Hepatic stellate cell (primary cell): ENCODE data around the gene ARHGEF28.

Experiments
- DNase-seq: peaks from one replicate; pipeline ENCODE4 v3.0.0; 2011; ENCODE audit warnings: low spot score

Gene ARHGEF28

GRCh38 chr5:73899916-73900315 lies 273.9 kb downstream of the ARHGEF28 start:
- no peak for DNase-seq

GRCh38 chr5:73900566-73900965 lies 274.6 kb downstream of the ARHGEF28 start:
- DNase-seq: no peak

DNA sequence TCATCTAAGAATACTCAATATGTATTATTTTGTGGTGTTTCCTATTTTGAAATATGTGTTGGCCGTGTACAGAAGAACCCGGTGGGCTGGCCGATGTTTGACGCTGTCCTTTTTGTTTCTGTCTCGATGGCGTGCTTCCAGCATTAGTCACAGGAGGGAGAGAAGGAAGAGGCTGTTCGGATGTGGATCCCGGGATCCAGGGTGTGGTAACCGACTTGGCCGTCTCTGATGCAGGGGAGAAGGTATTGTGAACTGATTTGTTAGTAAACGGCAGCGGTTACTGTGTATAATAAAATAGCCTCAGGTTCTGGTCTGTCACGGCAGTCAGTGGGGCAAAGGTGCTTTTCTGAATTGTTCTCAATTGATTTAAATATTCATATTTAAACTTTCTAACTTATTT lies 275.0 kb downstream of the ARHGEF28 start:
- no peak for DNase-seq

DNA sequence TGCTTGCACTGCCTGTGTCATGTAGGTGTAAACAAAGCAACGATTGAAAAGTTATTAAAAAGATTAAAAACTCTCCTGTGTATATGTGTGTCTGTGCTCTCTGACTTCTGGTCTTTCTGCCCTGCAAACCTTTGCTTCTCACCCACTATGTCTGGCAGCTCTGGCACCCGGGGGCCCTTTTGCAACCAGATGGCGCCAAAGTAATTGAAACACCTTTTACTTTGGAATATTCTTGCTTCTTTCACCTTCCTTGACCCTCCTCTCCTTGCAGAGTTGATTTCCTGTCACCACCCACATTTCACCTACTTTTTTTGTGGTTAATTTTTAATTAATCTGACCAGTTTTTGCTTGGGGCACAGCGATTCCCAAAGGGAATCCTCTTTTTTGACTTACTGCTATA lies 275.5 kb downstream of the ARHGEF28 start:
- DNase-seq: no peak

- DNase-seq: peak; percentile 57
Observed at GRCh38 chr5:73902327-73903051, 276.5 kb downstream of the ARHGEF28 start.

GRCh38 chr5:73903169-73903568 lies 277.2 kb downstream of the ARHGEF28 start:
- DNase-seq: no peak

DNA sequence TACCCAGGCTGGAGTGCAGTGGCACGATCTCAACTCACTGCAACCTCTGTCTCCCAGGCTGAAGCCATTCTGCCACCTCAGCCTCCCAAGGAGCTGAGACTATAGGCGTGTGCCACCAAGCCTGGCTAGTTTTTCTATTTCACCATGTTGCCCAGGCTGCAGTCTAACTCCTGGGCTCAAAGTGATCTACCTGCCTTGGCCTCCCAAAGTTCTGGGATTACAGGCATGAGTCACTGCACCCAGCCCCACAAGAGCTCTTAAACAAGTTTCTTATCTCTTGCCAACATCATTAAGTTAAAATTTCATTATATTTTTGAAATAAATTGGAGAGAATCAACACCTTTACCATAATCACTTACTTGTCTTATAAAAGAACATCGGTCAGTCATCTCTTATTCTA lies 280.3 kb downstream of the ARHGEF28 start:
- no peak for DNase-seq

GRCh38 chr5:73907164-73907563 lies 281.2 kb downstream of the ARHGEF28 start:
- DNase-seq: no peak

GRCh38 chr5:73908395-73908794 lies 282.4 kb downstream of the ARHGEF28 start:
- no peak for DNase-seq

- DNase-seq: no peak
Observed at GRCh38 chr5:73908846-73909245, 282.9 kb downstream of the ARHGEF28 start.

DNA sequence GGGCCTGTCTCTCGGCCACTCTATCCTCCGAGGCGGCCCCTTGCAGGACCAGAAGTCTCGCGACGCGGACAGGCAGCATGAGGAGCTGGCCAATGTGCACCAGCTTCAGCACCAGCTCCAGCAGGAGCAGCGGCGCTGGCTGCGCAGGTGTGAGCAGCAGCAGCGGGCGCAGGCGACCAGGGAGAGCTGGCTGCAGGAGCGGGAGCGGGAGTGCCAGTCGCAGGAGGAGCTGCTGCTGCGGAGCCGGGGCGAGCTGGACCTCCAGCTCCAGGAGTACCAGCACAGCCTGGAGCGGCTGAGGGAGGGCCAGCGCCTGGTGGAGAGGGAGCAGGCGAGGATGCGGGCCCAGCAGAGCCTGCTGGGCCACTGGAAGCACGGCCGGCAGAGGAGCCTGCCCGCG lies 283.5 kb downstream of the ARHGEF28 start:
- no peak for DNase-seq

- no peak for DNase-seq
Observed at GRCh38 chr5:73911761-73912393, 285.9 kb downstream of the ARHGEF28 start.

GRCh38 chr5:73912821-73913271 lies 286.9 kb downstream of the ARHGEF28 start:
- no peak for DNase-seq

- no peak for DNase-seq
Observed at GRCh38 chr5:73913971-73914370, 288.0 kb downstream of the ARHGEF28 start.

GRCh38 chr5:73915345-73915744 lies 289.3 kb downstream of the ARHGEF28 start:
- no peak for DNase-seq

DNA sequence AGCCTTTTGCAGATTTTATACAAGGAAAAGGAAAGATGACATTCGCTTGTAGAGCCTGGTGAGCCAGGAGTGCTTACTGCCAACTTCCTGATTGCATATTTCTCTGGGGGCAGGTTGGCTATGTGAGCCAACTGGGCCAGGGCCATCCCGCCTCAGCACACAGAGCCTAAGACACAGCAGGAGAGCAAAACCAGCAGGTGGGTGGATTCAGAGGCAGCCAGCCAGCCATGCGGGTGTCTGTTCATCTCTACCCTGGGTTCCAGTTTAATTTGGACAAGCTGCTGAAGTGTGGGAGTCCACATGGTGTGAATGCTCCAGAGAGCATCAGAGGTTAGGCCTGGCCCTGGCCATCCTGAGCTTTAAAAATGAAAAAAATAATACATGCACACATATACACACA lies 291.4 kb downstream of the ARHGEF28 start:
- DNase-seq: no peak

DNA sequence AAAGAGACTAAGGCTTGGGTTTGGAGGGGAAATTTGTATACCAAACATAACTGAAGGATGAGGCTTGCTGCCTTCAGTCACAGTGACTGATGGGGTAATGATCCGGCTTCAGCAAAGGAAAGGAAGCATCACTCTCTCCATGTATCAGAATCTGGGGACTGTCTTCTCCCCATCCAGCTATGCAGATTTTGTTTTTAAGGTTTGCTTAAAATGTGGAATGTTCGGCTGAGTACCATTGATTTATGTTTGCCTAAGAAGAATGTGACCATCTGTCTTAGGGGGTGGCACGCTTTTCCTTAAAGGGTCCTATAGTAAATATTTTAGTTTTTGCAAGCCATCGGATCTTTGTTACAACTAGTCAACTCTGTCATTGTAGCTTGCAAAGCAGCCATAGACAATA lies 291.9 kb downstream of the ARHGEF28 start:
- no peak for DNase-seq

DNA sequence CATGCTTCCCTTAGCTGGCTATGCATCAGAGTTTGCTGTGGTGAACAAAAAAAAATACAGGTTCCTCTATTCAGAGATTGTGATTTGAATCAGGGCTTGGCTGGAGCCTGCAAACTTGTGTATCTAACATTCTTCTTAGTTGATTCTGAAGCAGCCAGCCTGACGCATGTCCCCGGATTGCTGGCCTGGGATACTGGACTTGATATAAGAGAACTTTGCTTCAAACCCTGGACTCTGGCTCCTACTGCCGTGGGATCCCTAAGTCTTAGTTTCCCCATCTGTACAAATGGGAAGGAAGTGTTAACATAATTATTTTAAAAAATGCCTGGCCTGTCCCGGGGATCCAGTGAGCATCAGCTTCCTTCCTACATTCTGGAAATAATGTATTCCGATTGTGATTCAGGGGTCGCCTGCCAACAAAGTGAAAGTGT lies 292.8 kb downstream of the ARHGEF28 start:
- DNase-seq: no peak

GRCh38 chr5:73921741-73922140 lies 295.7 kb downstream of the ARHGEF28 start:
- DNase-seq: no peak

DNA sequence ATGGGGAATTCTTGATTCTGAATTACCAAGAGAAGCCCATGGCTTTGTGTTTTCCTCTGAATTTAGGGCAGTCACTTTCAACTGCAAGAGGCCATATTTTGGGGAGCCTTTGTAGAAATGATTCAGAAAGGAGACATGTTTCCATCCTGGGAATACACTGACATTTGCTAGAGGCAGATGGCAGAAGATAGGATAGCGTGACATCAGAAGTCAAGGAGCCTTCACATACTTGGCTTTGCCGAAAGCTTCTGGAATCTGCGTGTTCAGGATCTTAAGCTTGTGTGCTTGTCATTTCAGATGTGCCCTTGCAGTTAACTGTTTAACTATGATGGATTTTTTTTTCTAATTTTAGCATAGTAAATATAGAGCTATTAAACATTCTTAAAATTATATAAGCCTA lies 296.2 kb downstream of the ARHGEF28 start:
- no peak for DNase-seq

DNA sequence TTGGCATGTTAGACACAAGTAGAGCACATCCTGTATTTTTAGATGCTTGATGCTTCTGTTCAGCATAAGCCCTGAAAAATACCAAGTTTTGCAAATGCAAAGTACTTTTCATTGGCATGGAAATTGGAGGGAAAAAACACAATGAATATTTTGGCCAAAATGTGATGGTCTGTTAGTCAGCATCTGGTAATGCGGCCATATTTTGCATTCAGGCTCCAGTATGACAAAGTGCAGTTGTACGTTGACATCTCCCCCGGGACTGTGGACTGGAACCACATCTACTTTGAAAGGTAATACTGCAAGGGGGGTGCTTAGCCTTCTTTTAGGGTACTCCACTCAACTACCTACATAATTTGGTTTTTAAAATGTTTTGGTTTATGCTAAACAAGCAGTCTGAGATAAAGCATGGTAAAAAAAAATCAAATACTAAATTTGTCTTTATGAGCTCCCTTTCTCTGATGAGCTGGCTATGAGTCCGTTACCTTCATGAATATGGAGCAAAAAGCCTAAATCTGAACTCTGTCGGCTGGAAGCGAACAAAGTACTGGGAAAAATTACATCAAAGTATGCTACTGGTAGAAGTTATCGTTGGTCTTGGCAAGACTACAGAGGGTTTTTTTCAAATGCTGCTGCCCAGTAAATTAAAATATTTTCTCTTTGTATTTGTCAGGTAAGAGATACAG lies 297.0 kb downstream of the ARHGEF28 start:
- no peak for DNase-seq

DNA sequence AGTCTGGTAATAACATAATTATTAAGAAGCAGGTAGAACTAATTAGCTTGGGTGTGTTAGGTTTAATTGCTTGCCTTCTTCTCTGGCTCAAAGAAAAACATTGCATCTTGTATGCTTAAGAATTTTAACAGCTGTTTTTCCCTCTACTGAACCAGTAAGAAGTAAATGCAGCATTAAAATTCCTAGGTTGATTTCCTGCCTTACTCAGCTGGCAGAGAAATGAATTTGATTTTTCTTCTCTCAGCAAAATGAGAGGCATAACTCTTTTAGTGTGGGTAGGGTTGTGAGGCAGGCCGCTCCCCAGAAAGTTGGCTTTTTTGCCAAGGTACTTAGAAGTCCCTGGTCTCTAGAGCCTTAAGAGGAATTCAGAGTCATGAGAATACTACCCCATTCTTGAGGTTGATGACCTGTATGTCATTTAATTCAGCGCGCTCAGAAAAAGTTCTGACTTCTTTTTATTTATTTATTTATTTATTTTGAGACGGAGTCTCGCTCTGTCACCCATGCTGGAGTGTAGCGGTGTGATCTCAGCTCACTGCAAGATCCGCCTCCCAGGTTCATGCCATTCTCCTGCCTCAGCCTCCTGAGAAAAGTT lies 302.6 kb downstream of the ARHGEF28 start:
- DNase-seq: no peak

DNA sequence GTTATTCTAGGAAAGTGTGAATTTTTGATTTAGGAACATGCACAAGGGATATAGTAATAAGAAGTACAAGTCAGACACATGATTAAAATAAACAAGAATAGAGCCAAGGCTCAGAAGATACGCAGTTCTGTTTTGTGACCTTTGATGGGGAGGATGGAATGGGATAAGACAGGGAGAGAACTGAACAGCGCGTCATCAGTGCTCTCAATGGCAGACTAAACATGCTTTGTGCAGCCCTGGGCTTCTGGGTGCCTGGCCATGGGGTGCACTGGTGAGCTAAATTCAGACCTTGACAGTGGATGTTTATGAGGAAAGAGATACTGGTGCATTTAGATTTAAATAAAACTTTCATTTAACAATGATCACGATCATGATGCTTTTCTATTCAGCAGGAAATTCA lies 309.7 kb downstream of the ARHGEF28 start:
- no peak for DNase-seq
